NCI-H2029 (cell line): Measurements from ENCODE around the gene CZIB.
"Not testable (repeated sequence)": the region's sequence is repeated elsewhere in the genome, so short reads cannot be mapped to it uniquely, and the experiment has no call there.

Experiments used
- DNase-seq: peaks from one replicate; lab custom pipeline; 2025; lab: John Stamatoyannopoulos, UW

CZIB gene

GRCh38 chr1:53238197-53239155 lies 18.0 kb upstream of the CZIB start, which contains the start of gene MAGOH:
TSS of gene MAGOH (minus strand) at chr1:53238518. CDS start at chr1:53238448, 70 bp downstream.
- DNase-seq, result peak; percentile 99

DNA sequence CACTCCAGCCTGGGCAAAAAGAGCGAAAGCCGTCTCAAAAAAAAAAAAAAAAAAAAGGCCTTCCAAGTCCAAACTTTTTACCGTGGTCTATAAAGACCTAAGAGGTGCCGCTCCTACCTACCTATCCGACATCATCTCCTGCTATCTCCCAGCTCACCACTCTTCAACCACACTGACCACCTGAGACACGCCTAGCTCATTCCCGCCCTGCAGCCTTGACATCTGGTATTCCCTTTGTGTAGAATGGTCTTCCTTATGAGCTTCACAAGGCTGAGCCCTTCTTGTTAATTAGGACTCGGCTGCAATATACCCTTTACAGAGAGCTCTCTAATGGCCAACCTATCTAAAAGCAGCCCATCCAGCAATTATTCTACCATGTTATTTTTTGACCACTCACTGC lies 17.2 kb upstream of the CZIB start:
- no peak for DNase-seq

DNA sequence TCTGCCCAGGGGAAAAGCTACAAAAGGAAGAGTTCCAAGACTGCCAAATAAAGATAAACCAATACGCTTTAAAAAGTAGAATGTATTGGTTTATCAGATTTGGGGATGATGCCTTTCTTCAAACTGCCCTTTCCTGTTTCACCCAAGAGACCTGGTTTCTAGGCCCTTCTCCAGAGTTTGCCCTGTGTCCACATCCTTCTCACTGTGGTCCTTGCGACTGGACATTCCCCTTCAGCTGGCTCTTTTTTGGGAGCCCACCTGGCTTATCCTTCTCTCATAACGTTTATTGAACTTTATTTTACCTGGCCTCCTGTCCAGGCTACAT lies 490 bp upstream of the CZIB start:
- no peak for DNase-seq

GRCh38 chr1:53219711-53220110 lies 723 bp downstream of the CZIB start:
- no peak for DNase-seq

GRCh38 chr1:53218201-53218600 lies 2.2 kb downstream of the CZIB start:
- no peak for DNase-seq

GRCh38 chr1:53214376-53214940 lies 6.0 kb downstream of the CZIB start:
- no peak for DNase-seq

- no peak for DNase-seq
Observed at GRCh38 chr1:53210954-53211353, 9.5 kb downstream of the CZIB start.

DNA sequence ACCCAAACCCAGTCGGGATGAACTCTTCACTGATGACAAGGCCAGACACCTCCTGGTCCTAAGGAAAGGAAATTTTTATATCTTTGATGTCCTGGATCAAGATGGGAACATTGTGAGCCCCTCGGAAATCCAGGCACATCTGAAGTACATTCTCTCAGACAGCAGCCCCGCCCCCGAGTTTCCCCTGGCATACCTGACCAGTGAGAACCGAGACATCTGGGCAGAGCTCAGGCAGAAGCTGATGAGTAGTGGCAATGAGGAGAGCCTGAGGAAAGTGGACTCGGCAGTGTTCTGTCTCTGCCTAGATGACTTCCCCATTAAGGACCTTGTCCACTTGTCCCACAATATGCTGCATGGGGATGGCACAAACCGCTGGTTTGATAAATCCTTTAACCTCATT lies 10.1 kb downstream of the CZIB start:
- DNase-seq, result no peak

GRCh38 chr1:53207726-53208125 lies 12.7 kb downstream of the CZIB start:
- DNase-seq, result no peak

- no peak for DNase-seq
Observed at GRCh38 chr1:53206735-53207379, 13.6 kb downstream of the CZIB start.

- not testable (repeated sequence) for DNase-seq
Observed at GRCh38 chr1:53206083-53206685, 14.2 kb downstream of the CZIB start.

DNA sequence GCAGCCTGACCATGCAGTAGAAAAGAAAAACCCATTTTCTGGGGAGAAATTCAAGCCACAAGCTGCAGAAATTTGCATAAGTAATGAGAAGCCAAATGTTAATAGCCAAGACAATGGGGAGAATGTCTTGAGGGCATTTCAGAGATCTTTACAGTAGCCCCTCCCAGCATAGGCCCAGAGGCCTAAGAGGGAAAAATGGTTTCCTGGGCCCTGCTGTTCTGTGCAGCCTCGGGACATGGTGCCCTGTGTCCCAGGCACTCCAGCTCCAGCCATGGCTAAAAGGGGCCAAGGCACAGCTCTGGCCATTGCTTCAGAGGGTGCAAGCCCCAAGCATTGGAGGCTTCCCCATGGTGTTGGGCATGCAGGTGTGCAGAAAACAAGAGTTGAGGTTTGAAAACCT lies 14.9 kb downstream of the CZIB start:
- not testable (repeated sequence) for DNase-seq

DNA sequence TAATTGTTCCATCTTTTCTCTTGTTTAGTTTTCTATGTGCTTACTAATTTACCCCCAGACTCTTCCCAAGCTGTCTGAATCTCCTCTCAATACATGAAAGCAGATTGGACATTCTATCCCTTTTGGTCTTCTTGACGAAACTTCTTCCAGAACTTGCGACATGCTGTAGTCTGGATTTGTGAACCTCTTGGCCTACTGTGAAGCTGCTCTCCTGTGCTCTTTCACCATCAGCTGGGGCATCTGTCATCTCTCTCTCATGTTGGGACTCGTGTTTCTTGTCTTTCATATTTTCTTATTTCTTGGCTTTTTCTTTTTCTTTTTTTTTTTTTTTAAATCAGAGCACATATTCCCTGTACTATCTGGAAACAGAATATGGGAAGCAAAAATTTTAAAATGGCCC lies 17.0 kb downstream of the CZIB start:
- no peak for DNase-seq

GRCh38 chr1:53198241-53198651 lies 22.2 kb downstream of the CZIB start:
- DNase-seq, result no peak

DNA sequence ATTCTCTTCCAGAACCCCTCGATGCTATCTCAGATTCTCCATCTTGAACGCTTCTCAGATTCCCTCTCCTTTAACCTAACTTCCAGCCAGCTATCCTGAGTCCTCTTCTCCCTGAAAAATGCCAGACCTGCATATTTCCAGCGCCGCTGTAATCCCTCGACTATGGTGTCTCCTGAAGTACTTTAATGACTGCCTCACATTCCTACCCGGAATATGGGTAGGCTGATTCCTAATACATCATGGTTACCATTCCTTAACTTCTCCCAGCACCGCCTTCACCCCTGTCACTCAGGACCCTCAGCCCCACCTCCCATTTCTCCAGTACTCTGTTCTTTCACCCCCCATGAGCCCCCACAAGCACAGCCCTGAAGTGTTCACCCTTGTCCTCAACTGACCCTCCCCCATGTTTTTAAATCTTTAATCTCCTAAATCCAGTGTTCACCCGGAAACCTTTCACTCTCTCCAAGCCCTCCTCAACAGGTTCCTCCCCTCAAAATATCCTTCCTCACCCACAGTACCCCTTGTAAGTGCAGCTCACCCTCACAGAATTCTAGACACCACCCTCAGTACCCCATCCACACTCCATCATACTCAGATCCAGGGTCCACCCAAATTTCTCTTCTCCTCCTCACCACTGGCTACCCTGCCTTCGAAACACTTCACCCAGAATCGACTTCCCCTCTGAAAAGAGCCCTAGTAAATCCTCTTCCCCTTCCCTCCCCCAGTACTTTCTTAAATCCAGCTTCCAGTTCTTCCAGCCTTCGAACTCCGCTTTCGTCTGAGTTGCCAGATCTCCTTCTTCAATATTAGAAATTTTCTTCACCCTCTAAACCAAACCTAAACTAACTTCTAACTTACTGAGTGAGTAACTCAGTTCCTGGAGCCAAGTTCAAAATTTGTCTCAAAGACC lies 22.9 kb downstream of the CZIB start:
- DNase-seq, result peak; percentile 15

DNA sequence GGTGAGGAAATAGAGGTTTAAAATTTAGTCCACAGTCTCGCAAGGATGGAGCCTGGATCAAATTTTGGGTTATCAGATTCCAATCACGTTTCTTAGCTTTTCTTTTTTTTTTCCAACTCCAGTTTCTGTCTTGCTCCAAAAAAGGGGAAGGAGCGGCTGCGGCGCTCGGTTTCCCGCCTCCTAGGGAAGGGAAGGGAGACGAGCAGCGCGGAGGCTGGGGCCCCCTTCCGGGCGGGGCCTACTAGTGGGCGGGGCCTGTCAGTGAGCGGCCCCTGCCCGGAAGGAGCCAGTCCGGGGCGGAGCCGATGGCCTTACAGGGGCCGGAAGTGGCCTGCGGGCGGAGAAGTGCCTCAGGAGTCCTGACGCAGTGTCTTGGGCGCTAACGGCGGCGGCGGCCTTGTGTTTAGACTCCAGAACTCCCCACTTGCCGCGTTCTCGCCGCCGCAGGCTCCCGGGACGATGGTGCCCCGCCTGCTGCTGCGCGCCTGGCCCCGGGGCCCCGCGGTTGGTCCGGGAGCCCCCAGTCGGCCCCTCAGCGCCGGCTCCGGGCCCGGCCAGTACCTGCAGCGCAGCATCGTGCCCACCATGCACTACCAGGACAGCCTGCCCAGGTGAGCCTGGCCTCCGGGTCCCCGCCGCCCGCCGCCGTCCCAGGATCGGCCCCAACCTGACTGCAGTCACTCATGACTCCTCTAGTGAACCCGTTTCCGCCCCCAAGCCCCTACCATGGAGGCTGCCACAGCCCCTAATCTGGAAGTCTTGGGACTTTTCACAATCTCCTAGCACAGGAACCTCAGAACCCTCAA lies 23.7 kb downstream of the CZIB start, which contains the start of gene CPT2:
Gene CPT2 (plus strand): TSS at position 340 of the 806 bp plus-strand sequence. CDS start 120 bp downstream, at position 460.
- peak; percentile 98 for DNase-seq

DNA sequence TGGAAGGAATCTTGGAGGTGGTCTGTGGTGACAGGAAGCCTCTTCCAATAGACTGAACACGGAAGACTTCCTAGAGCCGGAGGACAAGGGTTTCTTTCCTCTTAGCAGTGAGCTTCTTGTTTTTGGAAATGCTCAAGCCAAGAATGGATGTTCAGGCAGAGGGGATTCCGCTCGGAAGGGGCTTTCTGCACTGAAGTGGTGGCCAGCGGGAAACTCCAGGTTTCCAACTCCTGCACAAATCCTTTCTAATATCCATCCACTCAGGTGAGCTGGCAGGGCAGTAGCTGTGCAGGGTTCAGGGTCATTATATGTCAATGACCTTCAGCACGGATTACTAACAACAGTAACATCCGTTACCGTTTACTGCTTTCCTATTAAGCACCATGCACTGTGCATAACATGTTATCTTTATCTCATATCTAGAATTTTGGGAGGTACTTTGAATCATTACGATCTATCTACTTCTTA lies 24.4 kb downstream of the CZIB start:
- peak; percentile 38 for DNase-seq

DNA sequence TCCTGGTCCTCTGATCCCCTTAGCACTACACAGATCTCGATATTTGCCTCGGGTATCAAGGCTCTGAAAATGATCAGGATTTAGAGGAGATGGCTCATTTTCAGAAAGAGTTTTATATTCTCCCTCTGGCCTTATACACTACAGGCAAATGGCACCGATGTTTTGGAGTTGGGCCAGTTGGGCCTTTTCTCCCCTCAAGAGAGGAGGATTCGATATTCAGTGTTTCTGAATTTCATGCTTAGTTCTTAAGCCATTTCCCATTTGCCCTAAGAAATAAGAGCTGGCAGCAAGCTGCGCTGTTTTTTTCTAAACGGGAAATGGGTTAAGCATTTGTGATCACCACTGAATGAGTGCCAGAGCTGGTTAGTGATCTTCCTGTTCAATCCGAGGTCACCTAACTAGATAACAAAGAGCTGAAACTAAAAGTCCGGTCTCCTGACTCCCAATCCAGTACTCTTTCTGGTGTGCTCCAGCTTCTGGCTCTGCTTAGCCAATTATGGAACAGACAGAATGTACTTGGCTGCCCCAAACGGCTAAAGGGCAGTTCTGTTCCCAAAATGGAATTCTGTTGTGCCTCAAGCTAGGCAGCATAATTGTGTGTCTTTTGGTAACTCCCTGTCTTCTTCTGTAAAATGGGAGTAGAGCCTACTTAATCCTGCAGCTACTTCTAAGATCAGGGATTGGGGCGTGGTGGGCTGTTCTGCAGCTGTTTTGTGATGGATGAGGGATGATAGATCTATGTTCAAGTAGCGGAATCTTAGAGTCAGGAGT lies 25.0 kb downstream of the CZIB start:
- no peak for DNase-seq

DNA sequence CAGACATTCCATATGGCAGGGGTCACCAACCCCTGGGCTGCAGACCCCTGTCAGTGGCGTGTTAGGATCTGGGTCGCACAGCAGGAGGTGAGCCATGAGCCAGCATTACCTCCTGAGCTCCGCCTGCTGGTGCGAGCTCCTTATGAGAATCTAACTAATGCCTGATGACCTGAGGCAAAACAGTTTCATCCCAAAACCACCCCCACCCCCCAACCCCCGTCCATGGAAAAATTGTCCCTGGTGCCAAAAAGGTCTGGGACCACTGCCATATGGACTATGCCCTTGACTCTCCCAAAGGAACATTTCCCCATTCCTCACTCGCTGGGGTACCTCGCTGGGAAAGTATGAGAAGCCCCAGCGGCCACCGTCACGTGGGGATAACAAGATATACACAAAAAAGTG lies 30.2 kb downstream of the CZIB start:
- DNase-seq, result no peak

DNA sequence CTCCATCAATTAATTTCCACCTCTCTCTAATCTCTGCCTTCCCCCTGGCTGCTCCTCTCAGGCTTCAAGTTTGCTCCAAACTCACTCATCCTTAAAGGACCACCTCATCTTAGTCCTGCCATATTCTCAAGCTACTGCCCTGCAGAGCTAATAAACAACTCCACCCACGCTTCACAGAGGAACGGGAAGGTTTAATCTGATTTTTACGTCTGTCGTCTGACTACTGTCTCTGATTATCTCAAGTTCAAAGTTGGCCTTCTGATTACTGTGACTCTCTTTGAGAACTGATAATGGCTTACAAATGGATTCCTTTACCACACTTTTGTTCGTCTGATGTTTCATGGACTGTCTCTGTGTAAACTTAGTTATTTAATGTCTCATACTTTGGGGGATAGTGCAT lies 31.4 kb downstream of the CZIB start:
- DNase-seq, result no peak
